A172 (cell line): ENCODE data around the gene AFF1. TPM values are rescaled to one million over a fixed set of nuclear protein-coding genes. Genes with fewer than 3 reads are reported as not detected.
A peak's percentile ranks its signal among the peaks of the same experiment; 100 is the strongest.
"Not testable (repeated sequence)": the region's sequence is repeated elsewhere in the genome, so short reads cannot be mapped to it uniquely, and the experiment has no call there.

Source experiments
- DNase-seq: peaks from one replicate; pipeline ENCODE4 v3.0.0-alpha.2; 2015; ENCODE audit warnings: low spot score
- total RNA-seq: library from RNA; depleted of rRNA; stranded (reverse); fragments of >200 nt; shearing (Covaris generic); gene quantifications from 2 replicates; pipeline ENCODE4 v1.2.3, GENCODE V29; 2014

The AFF1 gene
- total RNA-seq, 1 experiment from 2014 or later, result 5.8 TPM

DNA sequence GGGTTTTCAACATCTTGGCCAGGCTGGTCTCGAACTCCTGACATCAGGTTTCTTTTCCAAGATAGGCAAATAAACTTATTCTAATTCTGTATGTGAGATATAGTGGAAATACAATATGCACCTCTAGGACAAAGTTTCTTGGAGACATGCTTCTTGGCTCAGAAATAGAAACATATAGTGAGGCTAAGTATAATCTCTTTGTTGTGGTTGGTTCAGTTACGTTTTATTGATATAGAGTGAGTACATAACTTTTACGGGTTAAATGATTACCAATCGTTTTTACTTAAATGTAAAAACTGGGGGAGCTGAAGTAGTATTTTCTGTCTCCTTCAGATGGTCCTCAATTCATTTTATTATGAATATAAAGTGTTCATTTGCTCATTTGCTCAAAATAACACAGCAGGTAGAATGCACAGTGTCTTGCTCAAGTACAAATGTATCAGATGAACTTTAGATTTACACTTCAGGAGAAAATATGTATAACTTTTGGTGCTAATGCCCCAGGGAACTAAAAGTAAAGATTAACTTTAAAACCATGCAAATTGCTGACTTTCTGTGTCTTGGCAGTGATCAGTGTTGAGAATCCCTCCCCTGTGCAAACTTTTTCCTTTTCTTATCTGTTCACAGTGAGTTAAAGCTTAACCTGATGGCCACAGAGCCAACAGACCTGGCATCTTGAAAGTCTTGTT, 77.6 kb downstream of the AFF1 start:
- no peak for DNase-seq

DNA sequence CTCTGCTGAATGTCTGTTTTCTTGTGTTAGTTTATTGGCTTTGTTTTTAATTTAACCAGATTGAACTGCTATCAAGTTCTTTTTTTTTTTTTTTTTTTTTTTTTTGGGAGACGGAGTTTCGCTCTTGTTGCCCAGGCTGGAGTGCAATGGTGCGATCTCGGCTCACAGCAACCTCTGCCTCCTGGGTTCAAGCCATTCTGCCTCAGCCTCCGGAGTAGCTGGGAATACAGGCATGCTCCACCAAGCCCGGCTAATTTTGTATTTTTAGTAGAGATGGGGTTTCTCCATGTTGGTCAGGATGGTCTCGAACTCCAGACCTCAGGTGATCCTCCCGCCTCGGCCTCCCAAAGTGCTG, 78.1 kb downstream of the AFF1 start:
- not testable (repeated sequence) for DNase-seq

DNA sequence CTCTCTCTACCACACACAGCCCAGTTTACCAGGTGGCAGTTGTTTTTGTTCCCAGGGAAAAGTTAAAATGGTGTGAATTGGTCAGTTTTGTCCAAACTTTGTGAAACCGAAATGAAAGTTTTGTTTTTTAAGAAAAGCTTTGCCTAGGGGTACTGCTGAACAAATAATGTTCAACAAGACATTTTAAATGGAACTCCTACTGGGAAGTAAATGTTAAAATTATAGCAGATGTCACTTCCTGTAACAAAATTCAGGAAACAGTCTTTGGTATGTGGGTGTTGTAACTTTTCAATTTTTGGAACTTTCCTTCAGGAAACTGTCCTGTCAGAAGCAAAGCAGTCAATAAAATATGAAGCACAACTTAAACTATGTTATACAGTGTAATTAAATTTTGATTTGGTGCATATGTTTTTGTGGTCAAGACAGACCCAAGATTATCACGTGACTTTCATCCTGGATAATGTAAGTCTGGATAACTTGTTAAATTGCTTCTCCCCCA, 79.5 kb downstream of the AFF1 start:
- no peak for DNase-seq

GRCh38 chr4:87015416-87015815, 80.6 kb downstream of the AFF1 start:
- DNase-seq, result no peak

GRCh38 chr4:87017580-87018342, 83.0 kb downstream of the AFF1 start:
- DNase-seq, result no peak

DNA sequence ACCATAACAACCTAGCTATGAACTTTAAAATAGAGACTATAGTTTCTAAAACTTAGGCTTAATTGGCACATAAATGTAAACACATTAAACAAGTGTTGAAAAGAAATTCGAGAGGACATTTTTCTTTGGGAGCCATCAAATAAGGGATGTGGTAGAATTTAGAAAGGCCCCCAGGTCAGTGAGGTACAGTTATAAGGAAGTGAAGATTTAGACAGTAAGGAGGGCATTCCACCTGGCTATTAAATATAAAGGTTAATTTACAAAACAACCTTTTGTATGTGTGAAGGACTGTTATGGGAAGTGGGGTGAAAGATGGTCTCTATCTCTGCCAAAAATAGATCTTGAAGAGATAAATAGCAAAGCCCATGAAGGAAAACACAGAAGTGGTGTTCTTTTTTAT, 83.9 kb downstream of the AFF1 start:
- DNase-seq, result no peak

- DNase-seq, result no peak
Measured at GRCh38 chr4:87019246-87019791, 84.5 kb downstream of the AFF1 start.

- no peak for DNase-seq
Measured at GRCh38 chr4:87019898-87020297, 85.1 kb downstream of the AFF1 start.

DNA sequence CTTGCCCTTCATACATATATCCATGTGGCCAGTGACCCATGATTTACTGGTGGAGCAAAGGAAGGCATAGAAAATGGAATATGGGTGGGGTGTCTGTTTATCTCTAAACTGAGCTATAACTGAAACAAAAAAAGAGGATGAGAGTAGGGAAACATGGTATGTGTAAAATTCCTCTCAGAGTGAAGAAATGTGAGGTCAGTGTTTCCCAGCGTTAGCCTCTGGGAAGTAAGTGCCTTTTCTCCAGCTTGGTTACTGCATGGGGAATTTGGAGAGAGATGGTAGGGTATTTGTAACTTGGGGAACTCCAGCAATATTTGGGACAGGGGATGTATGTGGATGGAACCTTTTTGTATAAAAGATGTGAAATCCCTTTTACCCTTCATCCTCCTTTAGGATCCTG, 89.4 kb downstream of the AFF1 start:
- no peak for DNase-seq

- DNase-seq, result no peak
Measured at GRCh38 chr4:87025023-87025613, 90.3 kb downstream of the AFF1 start.

- DNase-seq, result no peak
Measured at GRCh38 chr4:87025614-87026041, 90.8 kb downstream of the AFF1 start.

DNA sequence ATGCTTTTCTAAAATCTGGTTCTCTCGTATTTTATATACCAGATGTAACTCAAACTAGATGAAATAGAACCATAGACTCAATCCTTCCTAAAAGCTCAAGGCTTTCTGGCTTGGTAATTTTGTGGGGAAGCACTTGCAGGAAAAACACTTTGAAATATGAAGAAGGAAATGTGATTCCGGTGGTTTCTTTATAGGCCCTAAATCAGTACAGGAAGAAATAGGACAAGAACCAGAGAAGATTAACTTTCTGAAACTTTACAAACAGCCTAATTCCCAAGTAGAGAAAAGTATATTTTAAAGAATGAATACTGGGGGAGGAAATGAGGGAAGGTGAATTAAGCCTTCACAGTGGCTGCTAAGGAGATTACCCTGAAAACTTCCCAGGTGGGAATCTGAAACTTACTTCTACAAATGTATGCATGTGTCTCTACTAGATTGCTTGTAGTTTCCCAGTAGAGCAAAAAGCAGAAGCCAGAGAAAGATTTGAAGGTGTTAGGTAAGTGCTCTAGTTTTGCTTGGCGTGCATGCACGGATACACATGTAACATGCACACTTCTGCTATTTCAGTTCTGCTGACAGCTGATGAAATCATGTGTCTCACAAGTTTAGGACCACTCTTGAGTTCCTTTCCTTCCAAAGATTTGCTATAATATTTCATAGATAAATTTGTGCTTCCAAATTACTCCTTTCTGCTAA, 92.1 kb downstream of the AFF1 start:
- DNase-seq, result no peak

DNA sequence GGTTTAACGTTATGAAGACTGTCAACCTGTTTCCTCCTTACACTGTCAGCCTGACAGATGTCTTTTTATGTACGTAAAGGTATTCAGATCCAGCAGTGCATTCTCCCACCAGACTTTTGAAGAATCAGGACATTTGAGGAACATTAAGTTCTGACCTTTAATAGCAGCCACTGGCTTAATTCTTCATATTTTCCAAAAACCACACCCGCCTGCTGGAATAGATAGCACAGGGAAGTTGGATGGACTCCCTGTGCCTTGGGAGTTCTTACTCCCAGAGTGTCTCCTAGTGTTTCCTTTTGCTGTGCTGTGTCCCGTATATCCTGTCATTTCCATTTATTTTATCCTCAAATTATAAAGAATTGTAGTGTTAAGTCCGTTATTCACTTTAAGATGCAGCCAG, 94.5 kb downstream of the AFF1 start:
- no peak for DNase-seq

DNA sequence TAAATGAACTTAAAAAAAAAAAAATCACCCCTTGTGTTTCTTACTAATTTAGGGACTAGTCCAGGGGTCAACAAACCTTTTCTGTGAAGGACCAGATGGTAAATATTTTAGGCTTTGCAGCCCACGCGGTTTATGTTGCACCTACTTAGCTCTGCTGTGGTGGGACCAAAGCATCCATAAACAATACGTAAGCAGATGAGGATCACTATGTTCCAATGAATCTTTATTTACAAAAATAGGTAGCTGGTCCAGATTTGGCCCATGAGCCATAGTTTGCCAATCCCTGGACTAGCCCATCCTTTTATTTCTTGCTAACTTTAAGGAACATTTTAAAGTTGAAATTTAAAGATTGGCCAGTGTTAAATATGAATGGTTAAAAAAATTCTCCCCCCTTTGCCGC, 95.3 kb downstream of the AFF1 start:
- DNase-seq, result no peak

DNA sequence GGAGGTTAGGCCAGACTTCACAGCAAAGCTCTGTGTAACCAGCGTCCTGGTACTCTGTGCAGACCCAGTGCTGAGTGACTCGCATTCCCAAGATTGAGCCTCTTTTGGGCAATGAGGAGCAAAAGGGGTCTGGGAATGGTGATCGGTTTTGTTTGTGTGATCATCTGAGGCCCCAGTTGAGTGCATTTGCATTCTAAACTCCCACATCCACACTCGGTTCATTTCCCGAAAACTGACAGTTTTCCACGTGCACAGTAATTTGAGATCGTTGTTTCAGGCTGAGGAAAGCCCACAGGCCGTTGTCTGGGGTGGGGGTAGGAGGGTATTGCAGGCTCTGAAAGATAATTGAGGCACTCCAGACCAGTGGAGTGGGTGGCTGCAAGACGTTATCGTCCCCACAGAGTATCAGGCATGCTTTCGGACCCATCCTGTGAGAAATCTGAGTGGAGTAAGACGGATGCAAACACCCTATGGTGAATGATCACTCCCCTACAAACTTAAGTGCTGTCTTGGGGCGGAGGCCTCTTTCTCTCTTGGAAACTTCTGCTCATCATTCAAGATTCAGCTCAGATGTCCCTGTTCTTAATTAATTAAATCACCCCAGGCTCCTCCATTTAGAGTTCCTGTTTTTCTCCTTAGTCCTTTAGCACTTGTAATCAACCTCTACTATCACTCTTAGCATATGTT, 96.1 kb downstream of the AFF1 start:
- DNase-seq, result no peak

- no peak for DNase-seq
Measured at GRCh38 chr4:87031920-87032319, 97.1 kb downstream of the AFF1 start.

GRCh38 chr4:87032884-87033533, 98.2 kb downstream of the AFF1 start:
- peak; percentile 19 for DNase-seq

DNA sequence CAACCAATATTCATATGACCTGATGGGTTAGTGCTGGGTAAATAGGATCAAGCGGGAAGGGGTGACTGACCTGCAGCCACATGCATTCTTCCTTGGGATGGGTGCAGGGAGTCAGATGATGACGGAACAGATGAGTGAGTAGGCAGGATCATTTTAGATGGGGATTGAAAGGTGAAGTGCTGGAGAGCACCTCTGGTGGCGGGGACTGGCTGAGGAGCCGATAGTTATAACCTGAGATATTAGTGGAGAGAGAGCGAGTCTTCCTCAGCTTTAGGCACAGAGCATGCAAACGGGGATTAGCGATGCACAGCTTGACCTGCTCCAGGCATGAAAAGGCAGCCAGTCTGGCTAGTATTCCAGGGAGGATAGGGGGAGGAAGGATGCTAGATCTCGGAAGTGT, 99.1 kb downstream of the AFF1 start:
- no peak for DNase-seq

GRCh38 chr4:87034527-87034926, 99.7 kb downstream of the AFF1 start:
- no peak for DNase-seq

DNA sequence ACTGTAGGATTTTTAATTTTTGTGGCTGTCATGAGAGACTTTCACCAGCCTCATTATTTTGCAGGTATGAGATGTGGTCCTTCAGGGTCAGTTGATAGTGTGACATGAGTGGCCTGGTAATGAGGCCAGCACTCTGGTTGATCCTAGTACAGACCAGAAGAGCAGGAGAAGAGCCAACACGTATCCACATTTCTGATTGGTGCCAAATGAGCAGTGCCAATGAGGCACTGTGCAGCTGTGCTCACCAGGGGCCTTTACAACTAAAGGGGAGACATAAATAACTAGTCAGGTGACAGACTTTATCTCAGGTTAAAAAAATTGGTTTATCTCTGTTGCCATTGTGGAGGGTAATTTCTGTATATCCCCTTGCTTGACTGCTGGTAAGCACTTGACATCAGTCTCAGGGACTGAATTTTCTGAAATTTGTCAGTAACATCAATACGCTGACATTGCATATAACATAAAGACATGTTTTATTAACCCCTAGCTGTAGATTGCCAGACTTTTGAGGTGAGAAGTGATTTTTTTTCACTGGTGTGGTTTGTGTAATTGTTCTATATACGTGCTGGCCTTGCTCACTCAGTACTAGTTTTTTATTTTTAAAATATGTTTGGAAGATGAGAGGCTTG, 101.2 kb downstream of the AFF1 start:
- no peak for DNase-seq
